Measurements from ENCODE around the gene CBFA2T2.
"Not testable (repeated sequence)": the region's sequence is repeated elsewhere in the genome, so short reads cannot be mapped to it uniquely, and the experiment has no call there.

CBFA2T2 gene

DNA sequence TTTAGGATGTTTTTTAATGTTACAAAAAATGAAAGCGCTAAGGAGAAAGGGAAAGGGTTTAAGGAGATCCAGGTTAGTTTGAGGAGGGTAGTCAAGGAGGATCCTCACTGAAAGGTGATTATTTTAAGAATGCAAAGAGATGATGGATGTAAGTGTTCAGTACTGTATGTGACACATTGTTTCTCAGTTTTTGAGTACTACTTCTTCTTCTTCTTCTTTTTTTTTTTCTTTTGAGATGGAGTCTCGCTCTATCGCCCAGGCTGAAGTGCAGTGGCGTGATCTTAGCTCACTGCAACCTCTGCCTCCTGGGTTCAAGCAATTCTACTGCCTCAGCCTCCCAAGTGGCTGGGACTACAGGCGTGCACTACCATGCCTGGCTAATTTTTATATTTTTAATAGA, 83.4 kb downstream of the CBFA2T2 start:
- DNase-seq (ENCODE audit: low read depth in 2 of 2) = not testable (repeated sequence)

DNA sequence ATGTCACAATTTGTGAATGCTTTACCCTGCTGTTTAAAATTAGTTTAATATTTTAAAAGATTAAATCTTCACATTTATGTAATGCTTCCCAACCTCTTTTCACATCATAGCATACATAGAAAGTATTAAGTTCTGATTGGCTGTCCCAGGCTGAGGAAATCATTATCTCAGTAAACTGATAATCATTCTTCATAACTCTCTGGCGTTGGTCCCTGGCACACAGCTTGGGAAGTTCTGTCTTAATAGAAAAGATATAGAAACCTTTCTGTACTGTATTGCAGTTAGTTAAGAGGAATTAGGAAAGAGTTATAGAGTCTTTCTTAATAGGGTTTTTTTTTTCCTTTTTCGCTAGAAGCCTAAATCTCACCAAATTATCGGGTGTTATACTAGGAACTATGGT, 85.4 kb downstream of the CBFA2T2 start:
- no peak for DNase-seq (ENCODE audit: low read depth in 2 of 2)

DNA sequence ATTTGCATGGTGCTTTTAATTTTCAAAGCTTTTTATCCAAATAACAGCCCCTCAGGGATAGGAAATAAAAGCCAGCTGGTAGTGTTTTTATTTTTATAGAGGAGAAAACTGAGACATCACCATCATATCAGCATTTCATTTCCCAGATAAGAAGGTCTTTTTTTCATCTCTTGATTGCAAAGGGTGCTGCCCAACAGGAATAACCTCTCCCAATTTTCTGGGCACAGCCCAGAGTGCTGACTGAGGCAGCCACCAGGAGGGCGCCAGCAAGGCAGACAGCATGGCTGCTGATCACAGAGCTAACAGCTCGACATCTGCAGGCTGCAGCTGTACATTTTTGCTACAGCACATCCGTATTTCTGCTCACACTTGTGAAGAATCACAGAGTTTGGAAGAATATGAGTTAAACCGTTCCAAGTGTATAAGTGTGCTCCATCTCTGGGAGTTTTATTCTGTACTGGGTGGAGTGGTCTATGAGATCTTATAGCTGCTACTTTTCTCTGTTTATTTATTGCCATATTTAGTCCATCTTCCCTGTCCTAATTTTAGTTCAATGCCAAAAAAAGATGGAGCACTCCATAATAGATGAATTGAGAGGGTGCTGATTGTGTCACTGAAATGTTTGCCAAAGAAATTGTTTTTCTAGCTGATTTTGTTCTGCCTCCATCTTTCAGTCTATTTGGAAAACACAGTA, 86.7 kb downstream of the CBFA2T2 start:
- no peak for DNase-seq (ENCODE audit: low read depth in 2 of 2)

DNA sequence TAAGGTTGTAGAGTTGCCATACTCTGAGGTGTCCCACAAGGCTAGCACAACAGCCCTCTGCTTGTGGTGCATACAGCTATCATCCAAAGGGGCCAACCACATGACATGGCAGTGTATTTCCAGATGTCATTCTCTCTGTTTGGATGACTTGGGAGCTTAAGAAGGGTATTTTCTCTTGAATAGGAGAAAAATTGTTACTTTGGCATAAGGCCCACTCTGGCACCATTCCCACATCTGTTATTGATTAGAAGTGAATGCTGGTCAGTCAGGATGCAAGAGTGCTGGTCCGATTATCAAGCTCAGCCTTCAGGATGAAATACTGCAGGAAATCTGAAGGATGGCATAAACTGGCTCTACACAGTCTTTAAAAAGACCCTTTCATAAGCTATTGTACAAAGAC, 88.6 kb downstream of the CBFA2T2 start:
- DNase-seq (ENCODE audit: low read depth in 2 of 2) = no peak

DNA sequence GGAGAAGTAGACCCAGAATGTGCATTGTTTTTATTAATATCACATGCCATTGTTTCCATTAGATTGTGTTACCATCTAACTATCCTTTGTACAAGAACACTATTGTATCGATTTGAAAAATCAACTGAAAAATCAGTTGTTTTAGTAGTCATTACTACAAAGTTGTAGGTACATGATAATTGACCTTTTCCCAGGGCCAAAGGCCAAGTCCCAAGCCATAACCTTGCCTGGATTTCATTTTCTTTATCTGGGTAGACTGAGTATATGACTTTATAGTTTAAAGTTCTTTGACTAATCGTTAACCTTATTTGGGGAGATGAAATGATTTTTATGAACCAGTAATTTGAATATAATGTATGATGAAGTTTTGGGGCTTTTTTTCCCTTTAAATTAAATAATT, 93.2 kb downstream of the CBFA2T2 start:
- no peak for DNase-seq (ENCODE audit: low read depth in 2 of 2)

DNA sequence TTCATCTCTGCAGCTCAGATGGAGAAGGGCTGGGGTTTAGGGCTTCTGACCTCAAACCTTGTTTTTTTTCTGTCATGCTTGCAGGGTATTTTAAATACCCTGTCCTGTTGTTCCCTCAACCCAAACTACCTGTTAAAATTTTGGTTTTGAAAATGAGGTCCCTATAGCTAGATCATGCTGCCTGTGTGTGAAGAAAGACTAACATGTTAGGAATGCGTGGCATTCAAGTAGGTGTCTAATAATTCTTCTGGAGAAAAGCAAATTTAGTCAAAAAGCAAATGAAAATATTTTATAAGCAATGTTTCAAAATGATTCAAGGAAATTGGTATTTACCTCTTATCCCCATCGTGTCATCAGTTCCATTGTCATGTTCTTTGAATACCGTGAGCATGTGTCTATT, 95.1 kb downstream of the CBFA2T2 start:
- DNase-seq (ENCODE audit: low read depth in 2 of 2) = no peak

DNA sequence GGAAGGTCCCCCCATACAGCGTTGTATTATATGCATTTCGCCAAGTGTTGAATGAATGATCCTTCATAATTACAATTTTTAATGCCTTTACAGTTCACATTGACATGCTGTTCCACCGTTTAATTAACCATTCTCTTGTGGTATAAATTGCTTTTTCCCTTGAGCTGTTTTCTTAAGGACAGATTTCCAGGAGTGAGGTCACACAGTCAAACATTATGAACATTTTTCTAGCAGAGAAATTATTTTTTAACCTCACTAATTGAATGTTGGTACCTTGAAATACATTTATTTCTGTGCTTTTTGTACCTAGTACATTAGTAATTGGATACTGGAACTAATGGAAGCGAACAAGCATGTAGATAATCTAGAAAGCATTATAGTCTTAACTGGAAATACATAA, 95.5 kb downstream of the CBFA2T2 start:
- no peak for DNase-seq (ENCODE audit: low read depth in 2 of 2)

DNA sequence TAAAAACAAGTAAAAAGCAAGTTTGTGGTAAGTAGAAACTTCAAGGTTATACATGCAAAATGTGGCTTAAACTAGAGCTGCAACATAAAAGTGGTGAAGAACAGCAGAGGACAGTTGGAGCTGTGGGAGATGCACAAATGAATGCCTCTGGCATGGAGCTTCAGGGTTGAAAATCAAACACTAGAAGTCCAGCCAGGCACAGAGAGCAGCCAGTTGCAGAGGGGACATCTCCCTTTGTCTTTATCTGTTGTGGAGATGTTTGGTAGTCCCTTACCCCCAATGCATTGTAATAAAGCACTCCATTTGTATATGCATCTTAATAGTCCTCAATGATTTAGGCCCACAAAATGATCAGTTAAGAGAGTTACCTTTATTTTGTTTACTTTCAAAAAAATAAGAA, 99.2 kb downstream of the CBFA2T2 start:
- DNase-seq (ENCODE audit: low read depth in 2 of 2) = no peak

DNA sequence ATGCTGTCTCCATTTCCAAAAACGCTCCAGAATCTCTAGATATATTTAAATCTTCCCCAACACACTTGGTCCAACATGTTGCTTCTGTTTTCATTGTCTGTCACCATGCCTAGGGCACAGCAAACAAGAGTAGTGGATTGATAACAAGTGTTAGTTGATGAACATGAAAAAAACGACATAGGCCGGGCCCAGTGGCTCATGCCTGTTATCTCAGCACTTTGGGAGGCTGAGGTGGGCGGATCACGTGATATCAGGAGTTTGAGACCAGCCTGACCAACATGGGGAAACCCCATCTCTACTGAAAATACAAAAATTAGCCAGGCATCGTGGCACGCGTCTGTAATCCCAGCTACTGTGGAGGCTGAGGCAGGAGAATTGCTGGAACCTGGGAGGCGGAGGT, 102.0 kb downstream of the CBFA2T2 start:
- peak; percentile 21 to 48 for DNase-seq (ENCODE audit: low read depth in 2 of 2)

DNA sequence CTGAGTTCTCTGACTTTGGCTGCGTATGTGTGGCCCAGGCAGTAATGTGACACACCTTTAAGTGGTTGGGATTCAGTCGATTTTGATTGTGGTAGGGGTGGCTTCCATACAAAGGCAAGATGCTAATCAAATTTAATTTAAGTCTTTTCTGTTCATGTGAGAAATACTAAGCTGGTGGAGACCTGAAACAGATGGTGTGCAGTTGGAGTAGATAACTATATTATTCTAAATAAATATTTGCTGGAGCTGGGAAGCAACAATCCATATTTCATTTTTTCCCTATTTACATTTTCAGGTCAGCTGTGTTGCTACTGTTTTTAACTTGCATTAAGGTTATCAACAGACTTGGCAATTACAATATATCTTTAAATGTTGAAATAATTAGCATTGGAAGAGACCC, 104.8 kb downstream of the CBFA2T2 start:
- DNase-seq (ENCODE audit: low read depth in 2 of 2) = no peak

DNA sequence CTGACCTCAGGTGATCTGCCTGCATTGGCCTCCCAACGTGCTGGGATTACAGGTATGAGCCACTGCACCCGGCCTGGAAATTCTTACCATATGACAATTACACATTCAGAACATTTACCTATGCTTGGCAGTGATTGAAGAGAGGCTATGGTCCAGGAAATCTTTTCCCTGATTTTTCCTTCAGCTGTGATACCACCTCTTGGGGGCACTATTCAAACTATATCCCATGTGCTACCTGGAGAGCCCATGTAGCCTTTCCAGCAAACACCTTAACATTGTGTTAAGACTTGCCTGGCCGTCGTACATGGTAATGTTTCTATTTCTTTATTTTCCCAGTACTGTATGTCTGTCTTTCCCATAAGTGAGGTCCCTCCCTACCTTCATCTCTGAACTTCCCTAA, 110.5 kb downstream of the CBFA2T2 start:
- DNase-seq (ENCODE audit: low read depth in 2 of 2) = no peak

DNA sequence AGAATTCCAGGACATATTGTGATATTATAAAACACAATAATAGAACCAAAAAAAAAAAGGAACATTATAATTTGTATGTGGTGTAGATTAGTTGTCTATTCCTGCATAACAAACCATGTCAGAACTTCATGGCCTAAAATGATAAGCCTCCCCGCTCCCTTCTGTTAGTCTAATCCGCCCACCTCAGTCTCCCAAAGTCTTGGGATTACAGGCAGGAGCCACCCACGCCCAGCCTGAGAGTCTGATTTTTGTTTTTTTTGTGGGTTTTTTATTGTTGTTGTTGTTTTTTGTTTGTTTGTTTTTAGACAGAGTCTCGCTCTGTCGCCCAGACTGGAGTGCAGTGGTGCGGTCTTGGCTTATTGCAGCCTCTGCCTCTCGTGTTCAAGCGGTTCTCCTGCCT, 111.1 kb downstream of the CBFA2T2 start:
- DNase-seq (ENCODE audit: low read depth in 2 of 2) = no peak

DNA sequence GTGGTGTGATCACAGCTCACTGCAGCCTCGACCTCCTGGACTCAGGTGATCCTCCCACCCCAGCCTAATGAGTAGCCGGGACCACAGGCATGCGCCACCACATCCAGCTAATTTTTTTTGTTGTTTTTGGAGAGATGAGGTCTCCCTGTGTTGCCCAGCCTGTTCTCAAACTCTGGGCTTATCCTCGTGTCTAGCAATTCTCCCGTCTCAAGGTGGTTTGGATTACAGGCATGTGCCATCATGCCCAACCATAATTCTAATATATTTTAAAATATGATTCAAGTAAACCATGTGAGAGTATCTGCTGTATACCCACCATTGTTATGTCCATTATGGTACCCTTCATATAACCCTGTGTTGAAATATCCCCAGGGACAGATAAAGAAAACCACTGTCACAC, 112.0 kb downstream of the CBFA2T2 start:
- no peak for DNase-seq (ENCODE audit: low read depth in 2 of 2)

DNA sequence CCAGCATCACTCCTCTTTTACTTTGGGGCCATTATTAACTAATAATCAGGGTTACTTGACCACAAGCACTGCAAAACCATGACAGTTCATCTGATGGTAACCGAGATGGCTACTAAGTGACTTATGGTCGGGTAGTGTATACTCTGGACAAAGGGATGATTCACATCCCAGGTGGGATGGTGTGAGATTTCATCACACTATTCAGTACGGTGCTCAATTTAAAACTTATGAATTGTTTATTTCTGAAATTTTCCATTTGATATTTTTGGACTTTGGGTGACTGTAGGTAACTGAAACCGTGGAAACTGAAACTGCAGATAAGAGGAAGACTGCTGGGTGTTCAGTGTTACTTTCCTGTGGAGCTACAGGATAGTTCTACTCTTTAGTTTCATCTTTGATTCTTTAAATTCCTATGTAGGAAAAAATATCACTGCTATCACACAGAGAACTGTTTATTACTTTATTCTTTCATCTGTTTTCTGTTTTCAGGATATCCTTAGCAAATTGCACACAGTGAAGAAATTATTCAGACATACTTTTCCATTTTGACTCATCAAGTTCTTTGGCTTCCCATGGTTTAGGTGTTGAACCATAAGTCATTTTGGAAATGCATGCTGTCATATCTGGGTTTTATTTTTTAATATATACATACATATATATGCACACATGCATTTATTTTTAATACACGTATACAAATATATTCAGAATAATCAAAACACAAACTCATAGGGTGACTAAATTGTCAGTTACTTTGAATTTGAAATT, 113.1 kb downstream of the CBFA2T2 start:
- no peak for DNase-seq (ENCODE audit: low read depth in 2 of 2)

DNA sequence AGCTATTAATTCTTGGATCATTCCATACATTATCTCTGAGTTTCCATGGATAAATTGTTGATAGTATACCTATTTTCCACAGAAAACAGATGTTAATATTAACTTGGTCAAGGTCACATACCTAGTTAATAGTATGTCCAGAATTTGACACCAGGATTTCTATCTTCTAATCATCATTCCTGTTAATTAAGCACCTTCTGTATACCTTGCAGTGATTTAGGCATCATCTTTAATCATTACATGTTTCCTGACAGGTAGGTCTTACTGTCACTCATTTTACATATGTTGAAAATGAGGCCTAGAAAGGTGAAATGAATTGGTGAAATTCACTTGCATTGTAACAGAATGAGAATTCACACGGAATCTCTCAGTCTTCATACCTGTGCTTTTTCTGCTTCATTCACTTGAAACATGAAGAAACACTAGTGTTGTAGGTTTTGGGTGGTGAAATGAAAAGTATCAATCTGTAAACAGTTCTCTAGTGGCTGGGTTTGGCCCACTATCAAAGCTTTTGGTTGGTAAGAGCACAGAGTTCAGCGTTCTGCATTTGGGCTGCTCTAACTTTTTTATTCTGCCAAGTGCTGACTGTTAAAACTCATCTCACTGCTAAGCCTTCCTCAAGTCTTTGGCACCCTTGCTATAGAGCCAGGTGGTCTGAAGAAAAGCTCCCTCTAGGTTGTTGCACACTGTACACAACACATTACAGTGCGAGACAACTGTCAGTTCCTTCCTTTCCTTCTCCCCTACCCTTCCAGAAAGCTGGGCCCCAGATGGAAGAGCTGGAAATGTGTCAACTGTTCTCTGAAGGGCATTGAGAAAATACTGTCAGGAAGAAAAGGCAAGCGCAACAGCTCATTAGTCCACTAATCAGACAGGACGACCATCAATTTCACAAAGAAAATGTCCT, 114.4 kb downstream of the CBFA2T2 start:
- no peak for DNase-seq (ENCODE audit: low read depth in 2 of 2)

DNA sequence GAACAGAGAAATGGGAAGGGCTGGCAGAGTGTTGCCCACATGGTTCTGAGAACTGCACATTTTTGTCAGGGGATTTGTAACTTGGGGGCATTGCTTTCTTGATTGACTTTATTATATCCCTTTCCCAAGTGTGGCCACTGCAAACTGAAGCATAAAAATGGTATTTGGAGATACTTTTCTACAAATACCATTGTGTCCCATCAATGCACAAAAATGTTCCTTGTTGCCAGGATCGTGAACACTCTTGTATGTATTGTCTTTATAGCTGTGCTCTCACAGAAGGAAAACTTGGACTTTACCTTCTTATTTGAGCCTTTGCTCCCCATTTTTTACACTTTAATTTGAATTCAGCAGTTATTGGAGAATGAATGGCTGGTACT, 115.1 kb downstream of the CBFA2T2 start:
- DNase-seq (ENCODE audit: low read depth in 2 of 2) = no peak

DNA sequence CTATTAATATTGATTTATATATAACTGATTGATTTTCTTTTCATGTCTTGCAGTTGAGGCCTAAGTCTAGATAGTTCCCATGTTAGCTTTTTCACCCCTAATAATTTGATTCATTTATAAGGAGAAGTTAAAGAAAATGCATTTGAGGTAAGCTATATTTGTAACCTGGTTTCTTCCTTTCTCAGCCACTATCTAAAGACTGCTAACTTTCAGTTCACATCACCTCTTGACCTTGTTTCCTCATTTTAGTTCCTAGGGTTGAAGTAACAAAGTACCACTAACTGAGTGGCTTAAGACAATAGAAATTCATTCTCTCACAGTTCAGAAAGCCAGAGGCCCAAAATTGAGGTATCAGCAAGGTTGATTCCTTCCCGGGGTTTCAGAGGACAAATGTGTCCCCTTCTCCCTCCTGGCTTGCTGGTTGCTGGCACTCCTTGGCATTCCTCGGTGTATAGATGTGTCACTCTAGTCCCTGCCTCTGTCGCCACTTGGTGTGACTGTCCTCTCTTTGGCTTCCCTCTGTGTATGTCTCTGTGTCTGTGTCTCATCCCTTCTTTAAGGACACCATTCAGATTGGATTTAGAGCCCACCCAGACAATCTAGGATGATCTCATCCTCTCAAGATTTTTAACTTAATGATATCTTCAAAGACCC, 116.3 kb downstream of the CBFA2T2 start:
- DNase-seq (ENCODE audit: low read depth in 2 of 2) = no peak

DNA sequence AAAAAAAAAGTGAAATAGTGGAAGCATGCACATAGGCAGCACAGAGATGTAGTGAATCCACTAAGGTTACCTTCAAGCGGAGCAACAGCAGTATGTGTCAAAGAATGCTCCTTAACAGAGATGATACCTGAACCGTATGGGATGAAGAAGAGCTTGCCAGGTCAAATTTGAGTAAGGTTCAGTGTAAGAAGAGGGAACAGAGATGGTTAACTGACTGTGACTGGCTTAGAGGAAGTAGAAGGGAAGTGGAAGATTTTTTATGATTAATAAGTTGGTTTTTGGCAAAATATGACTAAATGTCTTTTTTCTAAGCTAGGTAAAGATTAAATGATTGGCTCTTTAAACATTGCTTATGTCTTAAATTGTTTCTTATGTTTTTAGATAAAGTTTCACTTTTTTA, 119.6 kb downstream of the CBFA2T2 start:
- no peak for DNase-seq (ENCODE audit: low read depth in 2 of 2)

DNA sequence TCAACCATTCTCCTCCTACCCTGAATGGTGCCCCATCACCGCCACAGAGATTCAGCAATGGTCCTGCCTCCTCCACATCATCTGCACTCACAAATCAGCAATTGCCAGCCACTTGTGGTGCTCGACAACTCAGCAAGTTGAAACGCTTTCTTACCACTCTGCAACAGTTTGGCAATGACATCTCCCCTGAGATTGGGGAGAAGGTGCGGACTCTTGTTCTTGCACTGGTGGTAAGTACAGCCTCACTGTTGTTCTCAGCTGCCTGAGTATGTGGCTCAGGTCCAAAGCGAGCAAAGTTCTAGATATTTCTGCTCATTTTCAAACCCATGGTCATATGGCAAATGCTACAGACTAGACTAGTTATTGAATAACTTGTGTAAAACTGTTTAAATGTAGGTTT, 121.2 kb downstream of the CBFA2T2 start:
- DNase-seq (ENCODE audit: low read depth in 2 of 2) = no peak

DNA sequence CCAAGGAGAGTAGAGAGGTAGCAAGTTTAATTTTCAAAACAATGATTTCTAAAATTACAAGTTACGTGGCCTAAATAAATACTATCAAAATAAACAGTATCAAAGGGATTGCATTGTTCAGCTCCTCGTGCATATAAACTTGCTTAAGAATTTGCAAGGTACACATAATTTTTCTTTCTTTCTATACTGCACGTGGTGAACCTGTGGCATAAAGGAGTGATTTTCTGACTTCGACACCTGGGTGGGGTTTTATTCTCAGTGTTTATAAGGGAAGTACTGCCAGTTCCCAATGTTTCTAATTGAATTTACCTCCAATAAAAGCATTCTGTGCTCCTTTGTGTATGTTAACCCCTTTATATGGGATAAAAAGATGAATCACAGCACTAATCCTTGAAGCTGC, 122.1 kb downstream of the CBFA2T2 start:
- DNase-seq (ENCODE audit: low read depth in 2 of 2) = no peak

DNA sequence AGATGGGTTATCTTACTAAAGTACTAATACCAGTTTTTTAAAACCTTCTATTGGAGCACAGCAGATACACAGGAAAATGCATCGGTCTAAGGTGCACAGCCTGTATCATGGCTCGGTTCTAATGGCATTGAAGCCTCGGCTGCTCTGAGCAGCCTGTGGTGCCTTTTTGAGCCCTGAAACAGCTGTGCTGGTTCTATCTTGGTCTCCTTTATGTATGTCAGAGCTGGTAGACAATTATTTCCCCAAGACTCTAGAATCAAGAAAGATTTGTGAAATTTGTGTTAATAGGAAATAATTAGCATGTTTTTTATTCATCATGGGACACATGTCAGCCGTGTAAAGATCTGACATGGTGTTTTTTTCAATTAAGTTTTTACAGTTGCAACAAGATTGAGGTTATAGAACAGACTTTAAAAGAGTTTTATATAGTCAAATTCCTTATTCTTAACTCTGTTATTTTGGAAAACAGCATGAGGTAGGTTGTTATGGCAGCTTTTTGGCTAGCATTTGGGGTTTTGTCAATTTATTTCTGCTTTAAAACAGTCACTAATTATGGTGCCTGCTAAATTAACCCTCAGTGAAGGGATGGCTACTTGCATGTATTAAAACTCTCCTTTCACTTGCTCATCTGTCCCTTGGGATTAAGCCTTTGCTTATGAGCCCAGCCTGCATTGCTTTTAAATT, 132.0 kb downstream of the CBFA2T2 start:
- DNase-seq (ENCODE audit: low read depth in 2 of 2) = no peak

All from stimulated activated CD4-positive, alpha-beta T cell treated with anti-CD3 and anti-CD28 coated beads, Interleukin-1b, Interleukin-23, amount 100 ng/mL, for 4 hours (primary cell).